Trophoblast cell (in vitro differentiated cells and primary cell): ENCODE results near the gene CD274.
A peak's percentile ranks its signal among the peaks of the same experiment; 100 is the strongest.
"Not testable (repeated sequence)": the region's sequence is repeated elsewhere in the genome, so short reads cannot be mapped to it uniquely, and the experiment has no call there.

ENCODE experiments used
- DNase-seq, 2 donors: peaks; one replicate each; pipeline ENCODE4 v3.0.0-alpha.2; 2016
- H2AFZ ChIP-seq: 2 replicates; pipeline ENCODE4 v1.6.1; 2013; ENCODE audit warnings: low read length, moderate library complexity, mild to moderate bottlenecking; ENCODE audit not compliant: insufficient read depth, poor library complexity
- H2AK5ac ChIP-seq: 2 replicates; pipeline ENCODE4 v1.6.1; 2013; ENCODE audit warnings: mild to moderate bottlenecking, low read length
- H2BK120ac ChIP-seq: 2 replicates; pipeline ENCODE4 v1.6.1; 2013; ENCODE audit warnings: low read length, mild to moderate bottlenecking, moderate library complexity; ENCODE audit not compliant: insufficient read depth, poor library complexity
- H2BK12ac ChIP-seq: 2 replicates; pipeline ENCODE4 v1.6.1; 2013; ENCODE audit warnings: mild to moderate bottlenecking, low read length, moderate library complexity
- H2BK5ac ChIP-seq: 2 replicates; pipeline ENCODE4 v1.6.1; 2013; ENCODE audit warnings: low read length, low read depth, moderate library complexity, mild to moderate bottlenecking; ENCODE audit not compliant: poor library complexity
- H3K14ac ChIP-seq: 2 replicates; pipeline ENCODE4 v1.6.1; 2013; ENCODE audit warnings: mild to moderate bottlenecking, low read length
- H3K18ac ChIP-seq: 2 replicates; pipeline ENCODE4 v1.6.1; 2013; ENCODE audit warnings: mild to moderate bottlenecking, low read length
- H3K23ac ChIP-seq: 2 replicates; pipeline ENCODE4 v1.6.1; 2013; ENCODE audit warnings: low read length
- H3K27ac ChIP-seq: 2 replicates; pipeline ENCODE4 v1.5.1; 2013; ENCODE audit warnings: low read depth, mild to moderate bottlenecking, inconsistent platforms, low read length, moderate library complexity
- H3K27me3 ChIP-seq: 2 replicates; pipeline ENCODE4 v1.6.1; 2013; ENCODE audit warnings: inconsistent platforms, mild to moderate bottlenecking, low read length, moderate library complexity; ENCODE audit not compliant: insufficient read depth
- H3K36me3 ChIP-seq, 2 experiments: 1 replicate in 1 of 2; 2 replicates in 1 of 2; pipeline ENCODE4 v1.6.1; 2013; ENCODE audit warnings: low read length in 2 of 2, mild to moderate bottlenecking in 2 of 2, moderate library complexity in 1 of 2; ENCODE audit not compliant: insufficient read depth in 2 of 2, control insufficient read depth in 1 of 2
- H3K4ac ChIP-seq: 2 replicates; pipeline ENCODE4 v1.6.1; 2013; ENCODE audit warnings: low read depth, mild to moderate bottlenecking, low read length, moderate library complexity
- H3K4me1 ChIP-seq, 2 experiments: 1 replicate in 1 of 2; 2 replicates in 1 of 2; pipeline ENCODE4 v1.6.1; 2013; ENCODE audit warnings: low read length in 2 of 2, mild to moderate bottlenecking in 2 of 2, moderate library complexity in 1 of 2; ENCODE audit not compliant: insufficient read depth in 2 of 2, control insufficient read depth in 1 of 2
- H3K4me2 ChIP-seq: 2 replicates; pipeline ENCODE4 v1.6.1; 2013; ENCODE audit warnings: inconsistent platforms, mild to moderate bottlenecking, low read length, moderate library complexity
- H3K4me3 ChIP-seq: 2 replicates; pipeline ENCODE4 v1.5.1; 2013; ENCODE audit warnings: mild to moderate bottlenecking, low read depth, low read length, inconsistent platforms
- H3K79me1 ChIP-seq: one replicate; pipeline ENCODE4 v1.6.1; 2013; ENCODE audit warnings: low read length
- H3K79me2 ChIP-seq: 2 replicates; pipeline ENCODE4 v1.6.1; 2013; ENCODE audit warnings: low read length, mild to moderate bottlenecking; ENCODE audit not compliant: control insufficient read depth, insufficient read depth, poor library complexity
- H3K9ac ChIP-seq: 2 replicates; pipeline ENCODE4 v1.6.1; 2013; ENCODE audit warnings: mild to moderate bottlenecking, low read length
- H3K9me3 ChIP-seq: 2 replicates; pipeline ENCODE4 v1.6.1; 2013; ENCODE audit warnings: low read depth, mild to moderate bottlenecking, control low read depth, inconsistent platforms, low read length; ENCODE audit not compliant: insufficient read depth
- H4K12ac ChIP-seq: 2 replicates; pipeline ENCODE4 v1.6.1; 2013; ENCODE audit warnings: low read depth, mild to moderate bottlenecking, low read length, moderate library complexity
- H4K8ac ChIP-seq: 2 replicates; pipeline ENCODE4 v1.6.1; 2013; ENCODE audit warnings: low read depth, mild to moderate bottlenecking, low read length, moderate library complexity
- H4K91ac ChIP-seq: one replicate; pipeline ENCODE4 v1.6.1; 2013; ENCODE audit warnings: low read depth, mild to moderate bottlenecking, low read length, moderate library complexity
- WGBS: extraction: QIAGEN DNeasy Blood & Tissue Kit; methylation state at CpG from one replicate; pipeline ENCODE4 v1.1.7; 2013; ENCODE audit warnings: missing lambda C conversion rate; ENCODE audit not compliant: insufficient read length, insufficient coverage; ENCODE audit errors: extremely low coverage; 5-methylcytosine and 5-hydroxymethylcytosine counted together

Gene CD274

GRCh38 chr9:5433841-5434810 lies 16.2 kb upstream of the CD274 start:
- H2AK5ac ChIP-seq, result not testable (repeated sequence)

GRCh38 chr9:5435912-5436311 lies 14.4 kb upstream of the CD274 start:
- Histone ChIP-seq H3K18ac (no peak overlapping the region), H3K14ac (no peak overlapping the region), H3K23ac (no peak overlapping the region), H3K9me3 (peaks cover 17% of the 10 kb centered on the region), H3K4me1 (peaks cover 8 to 11% of the 10 kb centered on the region in 2 experiments), H3K36me3 (peaks cover 13 to 21% of the 10 kb centered on the region in 2 experiments), H2AFZ (no peak overlapping the region), H3K4me3 (no peak overlapping the region), H3K4ac (no peak overlapping the region), H3K27ac (no peak overlapping the region), H2BK120ac (peak overlapping the region; percentile 11), H2AK5ac (peak overlapping the region; percentile 72), H3K27me3 (no peaks in the 10 kb centered on the region), H2BK12ac (no peak overlapping the region), H3K79me2 (peaks cover 2% of the 10 kb centered on the region), H4K12ac (no peak overlapping the region), H2BK5ac (peak overlapping the region; percentile 2), H3K79me1 (peaks cover 15% of the 10 kb centered on the region), H4K8ac (no peak overlapping the region), H4K91ac (peak overlapping the region; percentile 43), H3K4me2 (no peak overlapping the region), H3K9ac (no peak overlapping the region)
- DNase-seq, result peak in 1 of 2 donors; percentile 68
- WGBS, result no CpG with 5 or more reads among the region's 3 CpGs

More at GRCh38 chr9:5433841-5434810, 16.2 kb upstream of the CD274 start:
- not testable (repeated sequence) for H3K79me2 ChIP-seq, H3K27me3 ChIP-seq, H3K18ac ChIP-seq, H3K27ac ChIP-seq, H3K9ac ChIP-seq, H4K91ac ChIP-seq, H2BK5ac ChIP-seq, H3K14ac ChIP-seq, H3K4me2 ChIP-seq, H4K12ac ChIP-seq, H3K23ac ChIP-seq, H2BK12ac ChIP-seq, H3K4me3 ChIP-seq, H2AFZ ChIP-seq, DNase-seq, H2BK120ac ChIP-seq, H3K4me1 ChIP-seq, H3K4ac ChIP-seq, H4K8ac ChIP-seq
- WGBS, result no CpG with 5 or more reads among the region's 65 CpGs
- H3K9me3 ChIP-seq, result peaks cover 17% of the 10 kb centered on the region
- peaks cover 13 to 23% of the 10 kb centered on the region in 2 experiments for H3K36me3 ChIP-seq
- H3K79me1 ChIP-seq, result peaks cover 11% of the 10 kb centered on the region

GRCh38 chr9:5436441-5436840 lies 13.9 kb upstream of the CD274 start:
- no CpG with 5 or more reads among the region's 2 CpGs for WGBS
- no peak overlapping the region for H3K23ac ChIP-seq
- H3K36me3 ChIP-seq, result peaks cover 13 to 21% of the 10 kb centered on the region in 2 experiments
- H3K27me3 ChIP-seq, result no peaks in the 10 kb centered on the region
- no peak overlapping the region for H3K27ac ChIP-seq
- no peak overlapping the region for H4K8ac ChIP-seq
- H2AK5ac ChIP-seq, result no peak overlapping the region
- H3K4me1 ChIP-seq, result peaks cover 10 to 13% of the 10 kb centered on the region in 2 experiments
- peaks cover 2% of the 10 kb centered on the region for H3K79me2 ChIP-seq
- no peak overlapping the region for H3K9ac ChIP-seq
- peaks cover 17% of the 10 kb centered on the region for H3K9me3 ChIP-seq
- no peak overlapping the region for H2BK5ac ChIP-seq
- H3K4ac ChIP-seq, result no peak overlapping the region
- no peak overlapping the region for H2AFZ ChIP-seq
- no peak overlapping the region for H2BK12ac ChIP-seq
- no peak overlapping the region for H3K4me3 ChIP-seq
- H3K14ac ChIP-seq, result no peak overlapping the region
- H3K79me1 ChIP-seq, result peaks cover 16% of the 10 kb centered on the region
- no peak overlapping the region for H3K18ac ChIP-seq
- no peak overlapping the region for H2BK120ac ChIP-seq
- no peak overlapping the region for H4K91ac ChIP-seq
- no peak overlapping the region for H4K12ac ChIP-seq
- peak in 1 of 2 donors; percentile 36 for DNase-seq
- no peak overlapping the region for H3K4me2 ChIP-seq

GRCh38 chr9:5437254-5438216 lies 12.8 kb upstream of the CD274 start, which contains the start of gene PLGRKT:
PLGRKT (minus strand) TSS chr9:5437925; CDS start chr9:5431977, 5,948 bp downstream.
- Histone ChIP-seq H3K4me1 (peaks cover 10 to 13% of the 10 kb centered on the region in 2 experiments), H3K27ac (peak within 1 kb of the TSS; percentile 82), H3K9me3 (peaks cover 17% of the 10 kb centered on the region), H3K79me2 (peaks cover 2% of the 10 kb centered on the region), H2BK5ac (peak within 1 kb of the TSS; percentile 87), H3K79me1 (peaks cover 16% of the 10 kb centered on the region), H3K18ac (peak within 1 kb of the TSS; percentile 92), H3K4me2 (peak within 1 kb of the TSS; percentile 79), H3K9ac (peak within 1 kb of the TSS; percentile 64), H3K14ac (peak within 1 kb of the TSS; percentile 96), H3K23ac (no peak within 1 kb of the TSS), H3K4me3 (peak within 1 kb of the TSS; percentile 85), H2AFZ (peak within 1 kb of the TSS; percentile 90), H4K91ac (peak within 1 kb of the TSS; percentile 91), H3K36me3 (peaks cover 13 to 21% of the 10 kb centered on the region in 2 experiments), H3K4ac (peak within 1 kb of the TSS; percentile 49), H2AK5ac (peak within 1 kb of the TSS; percentile 2), H4K12ac (peak within 1 kb of the TSS; percentile 65), H4K8ac (peak within 1 kb of the TSS; percentile 90), H2BK120ac (peak within 1 kb of the TSS; percentile 89), H3K27me3 (no peaks in the 10 kb centered on the region), H2BK12ac (peak within 1 kb of the TSS; percentile 19)
- peak; percentile 97 for DNase-seq
- WGBS, result no CpG with 5 or more reads among the region's 55 CpGs
